NCI-H2029 treated with DMSO at 0.1 percent for 48 hours (cell line): ENCODE measurements around the gene SMIM35.
"Not testable (repeated sequence)": the region's sequence is repeated elsewhere in the genome, so short reads cannot be mapped to it uniquely, and the experiment has no call there.

Experiments
- DNase-seq: peaks from one replicate; lab custom pipeline; 2025; lab: John Stamatoyannopoulos, UW

Gene SMIM35

GRCh38 chr11:118080296-118080695, 6.5 kb downstream of the SMIM35 start:
- DNase-seq, result no peak

GRCh38 chr11:118079491-118079890, 7.3 kb downstream of the SMIM35 start:
- no peak for DNase-seq

GRCh38 chr11:118078911-118079411, 7.8 kb downstream of the SMIM35 start:
- no peak for DNase-seq

GRCh38 chr11:118076754-118077281, 9.9 kb downstream of the SMIM35 start, which contains the start of gene TMPRSS4:
Gene TMPRSS4 (plus strand): TSS chr11:118077078. CDS start chr11:118077303, 225 bp downstream.
- no peak for DNase-seq

- no peak for DNase-seq
Measured at GRCh38 chr11:118074785-118075184, 12.0 kb downstream of the SMIM35 start.

- DNase-seq, result no peak
Measured at GRCh38 chr11:118074091-118074685, 12.6 kb downstream of the SMIM35 start.

GRCh38 chr11:118073554-118073953, 13.2 kb downstream of the SMIM35 start:
- no peak for DNase-seq

- DNase-seq, result no peak
Measured at GRCh38 chr11:118071416-118072030, 15.2 kb downstream of the SMIM35 start.

- DNase-seq, result no peak
Measured at GRCh38 chr11:118068945-118069612, 17.7 kb downstream of the SMIM35 start.

GRCh38 chr11:118068206-118068944, 18.4 kb downstream of the SMIM35 start:
- no peak for DNase-seq

GRCh38 chr11:118067006-118067405, 19.8 kb downstream of the SMIM35 start:
- no peak for DNase-seq

GRCh38 chr11:118065384-118065783, 21.4 kb downstream of the SMIM35 start:
- no peak for DNase-seq

- DNase-seq, result no peak
Measured at GRCh38 chr11:118064956-118065355, 21.8 kb downstream of the SMIM35 start.

- DNase-seq, result not testable (repeated sequence)
Measured at GRCh38 chr11:118062631-118063030, 24.1 kb downstream of the SMIM35 start.

GRCh38 chr11:118062181-118062580, 24.6 kb downstream of the SMIM35 start:
- DNase-seq, result not testable (repeated sequence)

- DNase-seq, result no peak
Measured at GRCh38 chr11:118061586-118062125, 25.1 kb downstream of the SMIM35 start.

GRCh38 chr11:118060869-118061268, 25.9 kb downstream of the SMIM35 start:
- no peak for DNase-seq

- DNase-seq, result no peak
Measured at GRCh38 chr11:118060081-118060661, 26.6 kb downstream of the SMIM35 start.

- DNase-seq, result no peak
Measured at GRCh38 chr11:118059246-118059940, 27.4 kb downstream of the SMIM35 start.

- DNase-seq, result no peak
Measured at GRCh38 chr11:118058311-118059245, 28.2 kb downstream of the SMIM35 start.
